ENCODE results near the gene AUTS2.

DNA sequence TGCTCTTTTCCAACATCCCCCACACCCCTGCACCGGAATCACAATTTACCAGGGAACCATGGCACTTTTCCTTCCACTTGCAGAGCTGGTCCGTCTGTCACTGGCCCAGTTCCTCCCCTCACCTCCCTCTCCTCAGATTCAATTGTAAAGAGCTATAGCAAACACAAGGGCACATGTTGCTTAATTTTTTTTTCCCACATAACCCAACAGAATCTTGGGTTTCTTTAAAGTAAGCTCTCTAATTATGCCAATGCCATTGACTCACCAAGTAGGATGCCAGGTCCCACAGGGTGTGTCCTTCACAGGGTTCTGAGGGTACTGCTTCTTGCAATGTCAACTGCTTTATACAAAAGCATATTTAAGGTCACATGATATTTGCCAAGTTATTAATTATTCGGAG, 262.2 kb downstream of the AUTS2 start:
- TF ChIP-seq ZNF384 (IDR thresholded peaks at IDR 0.05) (no peak), BHLHE40 (IDR thresholded peaks at IDR 0.05; ENCODE audit: borderline replicate concordance) (no peak), FOXA1 (IDR thresholded peaks at IDR 0.05) (no peak), FOXM1 (IDR thresholded peaks at IDR 0.05; ENCODE audit: borderline replicate concordance) (no peak), SUZ12 (IDR thresholded peaks at IDR 0.05) (no peak), ARNT (IDR thresholded peaks at IDR 0.05) (no peak), L3MBTL2 (conservative IDR thresholded peaks at IDR 0.05) (no peak)
